Measurements from ENCODE around the gene EFHC2.

DNA sequence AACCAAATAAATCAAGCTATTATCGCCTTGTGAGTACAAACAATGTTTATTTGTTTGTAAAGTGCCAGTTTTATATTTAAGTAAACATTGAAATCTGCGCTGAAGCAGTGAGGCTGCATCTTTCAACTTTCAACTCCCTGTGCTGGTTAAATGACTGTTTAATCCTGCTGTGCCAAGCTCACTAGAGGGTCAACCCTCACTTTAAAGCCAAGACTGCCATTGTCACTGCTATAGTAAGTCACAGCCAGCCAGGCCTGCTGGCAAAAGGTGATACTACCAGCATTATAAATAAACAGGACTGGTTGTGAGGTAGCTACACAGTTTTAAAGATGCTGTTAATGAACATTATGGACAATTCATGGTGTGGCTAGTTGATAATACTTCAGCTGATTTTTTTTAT is 34.6 kb downstream of the EFHC2 start:
- TF ChIP-seq, protein P1, sequence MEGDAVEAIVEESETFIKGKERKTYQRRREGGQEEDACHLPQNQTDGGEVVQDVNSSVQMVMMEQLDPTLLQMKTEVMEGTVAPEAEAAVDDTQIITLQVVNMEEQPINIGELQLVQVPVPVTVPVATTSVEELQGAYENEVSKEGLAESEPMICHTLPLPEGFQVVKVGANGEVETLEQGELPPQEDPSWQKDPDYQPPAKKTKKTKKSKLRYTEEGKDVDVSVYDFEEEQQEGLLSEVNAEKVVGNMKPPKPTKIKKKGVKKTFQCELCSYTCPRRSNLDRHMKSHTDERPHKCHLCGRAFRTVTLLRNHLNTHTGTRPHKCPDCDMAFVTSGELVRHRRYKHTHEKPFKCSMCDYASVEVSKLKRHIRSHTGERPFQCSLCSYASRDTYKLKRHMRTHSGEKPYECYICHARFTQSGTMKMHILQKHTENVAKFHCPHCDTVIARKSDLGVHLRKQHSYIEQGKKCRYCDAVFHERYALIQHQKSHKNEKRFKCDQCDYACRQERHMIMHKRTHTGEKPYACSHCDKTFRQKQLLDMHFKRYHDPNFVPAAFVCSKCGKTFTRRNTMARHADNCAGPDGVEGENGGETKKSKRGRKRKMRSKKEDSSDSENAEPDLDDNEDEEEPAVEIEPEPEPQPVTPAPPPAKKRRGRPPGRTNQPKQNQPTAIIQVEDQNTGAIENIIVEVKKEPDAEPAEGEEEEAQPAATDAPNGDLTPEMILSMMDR (IDR thresholded peaks at IDR 0.05): no peak
- TF ChIP-seq POLR2A (IDR thresholded peaks at IDR 0.05): no peak

Measured in thyroid gland (tissue), 4 donors.